Vagina (tissue), 2 donors: Measurements from ENCODE around the gene HTRA2. TPM values are rescaled to one million over a fixed set of nuclear protein-coding genes. Genes with fewer than 3 reads are reported as not detected.

Experiments
- DNase-seq, 2 donors: peaks; one replicate each; pipeline ENCODE4 v3.0.0-alpha.2; 2017; ENCODE audit errors: extremely low spot score in 2 of 2
- H3K27ac ChIP-seq: fragments of 200-600 bp; sonication (generic); one replicate; pipeline ENCODE4 v1.5.1; 2019
- H3K27me3 ChIP-seq: fragments of 200-600 bp; sonication (generic); one replicate; pipeline ENCODE4 v1.5.1; 2019
- H3K36me3 ChIP-seq, 2 donors: fragments of 200-600 bp; sonication (generic); one replicate each; pipeline ENCODE4 v1.5.1; 2017 to 2019
- H3K4me1 ChIP-seq: fragments of 200-600 bp; sonication (generic); one replicate; pipeline ENCODE4 v1.5.1; 2019
- H3K4me3 ChIP-seq, 2 donors: fragments of 200-600 bp; sonication (generic); 1 replicate in 1 of 2; 2 replicates in 1 of 2; pipeline ENCODE4 v1.5.1; 2016 to 2019
- H3K9me3 ChIP-seq: fragments of 200-600 bp; sonication (generic); one replicate; pipeline ENCODE4 v1.5.1; 2019
- POLR2A ChIP-seq, 2 donors: fragments of 450-650 bp; IDR thresholded peaks; one replicate each; pipeline ENCODE4 v1.6.1; 2017; ENCODE audit warnings: antibody characterized with exemption in 2 of 2, mild to moderate bottlenecking in 2 of 2, moderate library complexity in 2 of 2
- POLR2AphosphoS5 ChIP-seq, 2 donors: sonication (generic); formaldehyde crosslinking; IDR thresholded peaks; one replicate each; pipeline ENCODE4 v1.9.0; 2017; ENCODE audit warnings: antibody characterized with exemption in 2 of 2, mild to moderate bottlenecking in 2 of 2, low read depth in 1 of 2; ENCODE audit not compliant: insufficient read depth in 1 of 2
- intact Hi-C: fragments of 100-400 bp; cut with DNase I; formaldehyde crosslinking; loops from one replicate; pipeline ENCODE4 v1.15.1; 2023
- total RNA-seq: library from RNA; depleted of rRNA; stranded (reverse); fragments of >200 nt; gene quantifications from one replicate; pipeline ENCODE4 v1.2.3, GENCODE V29; 2016
- TF ChIP-seq, protein P1 (sequence below), 3 experiments: fragments of 450-650 bp in 2 of 3; fragments of 200-600 bp in 1 of 3; sonication (generic) in 1 of 3; IDR thresholded peaks; one replicate each; pipeline ENCODE4 v1.5.1; 2017 to 2019; ENCODE audit warnings: antibody characterized with exemption in 3 of 3, mild to moderate bottlenecking in 2 of 3, moderate library complexity in 2 of 3

Gene HTRA2
- total RNA-seq, 1 donor from 2014 or later = 24.3 TPM

DNA sequence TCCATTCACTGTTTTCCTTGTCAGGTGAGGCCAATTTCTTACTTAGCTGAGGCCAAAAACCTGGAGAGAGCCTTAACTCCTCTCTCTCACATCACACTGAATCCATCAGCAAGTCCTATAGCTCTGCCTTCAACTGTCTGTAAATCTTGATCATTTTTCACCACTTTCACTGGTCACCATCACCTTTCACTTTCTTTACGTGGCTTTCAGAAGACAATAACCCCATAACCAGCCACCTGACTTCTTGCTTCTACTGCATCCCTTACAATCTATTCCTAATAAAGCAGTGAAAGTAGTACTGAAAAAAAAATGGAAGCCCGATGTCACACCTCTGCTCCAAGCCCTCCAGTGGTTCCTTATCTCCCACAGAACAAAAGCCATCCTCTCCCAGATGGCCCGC, 16.3 kb downstream of the HTRA2 start:
- intact Hi-C loops = no loop called here
- H3K4me3 ChIP-seq = no peak overlapping the region
- no peaks in the 10 kb centered on the region for H3K9me3 ChIP-seq
- TF ChIP-seq POLR2AphosphoS5 (IDR thresholded peaks at IDR 0.05; ENCODE audit: insufficient read depth in 1 of 2, low read depth in 1 of 2) (no peak), POLR2A (IDR thresholded peaks at IDR 0.05) (no peak)
- TF ChIP-seq, protein P1, sequence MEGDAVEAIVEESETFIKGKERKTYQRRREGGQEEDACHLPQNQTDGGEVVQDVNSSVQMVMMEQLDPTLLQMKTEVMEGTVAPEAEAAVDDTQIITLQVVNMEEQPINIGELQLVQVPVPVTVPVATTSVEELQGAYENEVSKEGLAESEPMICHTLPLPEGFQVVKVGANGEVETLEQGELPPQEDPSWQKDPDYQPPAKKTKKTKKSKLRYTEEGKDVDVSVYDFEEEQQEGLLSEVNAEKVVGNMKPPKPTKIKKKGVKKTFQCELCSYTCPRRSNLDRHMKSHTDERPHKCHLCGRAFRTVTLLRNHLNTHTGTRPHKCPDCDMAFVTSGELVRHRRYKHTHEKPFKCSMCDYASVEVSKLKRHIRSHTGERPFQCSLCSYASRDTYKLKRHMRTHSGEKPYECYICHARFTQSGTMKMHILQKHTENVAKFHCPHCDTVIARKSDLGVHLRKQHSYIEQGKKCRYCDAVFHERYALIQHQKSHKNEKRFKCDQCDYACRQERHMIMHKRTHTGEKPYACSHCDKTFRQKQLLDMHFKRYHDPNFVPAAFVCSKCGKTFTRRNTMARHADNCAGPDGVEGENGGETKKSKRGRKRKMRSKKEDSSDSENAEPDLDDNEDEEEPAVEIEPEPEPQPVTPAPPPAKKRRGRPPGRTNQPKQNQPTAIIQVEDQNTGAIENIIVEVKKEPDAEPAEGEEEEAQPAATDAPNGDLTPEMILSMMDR (IDR thresholded peaks at IDR 0.05) = no peak
- no peak overlapping the region for H3K27ac ChIP-seq
- no peak for DNase-seq
- H3K36me3 ChIP-seq = no peaks in the 10 kb centered on the region
- peaks cover 10% of the 10 kb centered on the region for H3K4me1 ChIP-seq
- no peaks in the 10 kb centered on the region for H3K27me3 ChIP-seq

DNA sequence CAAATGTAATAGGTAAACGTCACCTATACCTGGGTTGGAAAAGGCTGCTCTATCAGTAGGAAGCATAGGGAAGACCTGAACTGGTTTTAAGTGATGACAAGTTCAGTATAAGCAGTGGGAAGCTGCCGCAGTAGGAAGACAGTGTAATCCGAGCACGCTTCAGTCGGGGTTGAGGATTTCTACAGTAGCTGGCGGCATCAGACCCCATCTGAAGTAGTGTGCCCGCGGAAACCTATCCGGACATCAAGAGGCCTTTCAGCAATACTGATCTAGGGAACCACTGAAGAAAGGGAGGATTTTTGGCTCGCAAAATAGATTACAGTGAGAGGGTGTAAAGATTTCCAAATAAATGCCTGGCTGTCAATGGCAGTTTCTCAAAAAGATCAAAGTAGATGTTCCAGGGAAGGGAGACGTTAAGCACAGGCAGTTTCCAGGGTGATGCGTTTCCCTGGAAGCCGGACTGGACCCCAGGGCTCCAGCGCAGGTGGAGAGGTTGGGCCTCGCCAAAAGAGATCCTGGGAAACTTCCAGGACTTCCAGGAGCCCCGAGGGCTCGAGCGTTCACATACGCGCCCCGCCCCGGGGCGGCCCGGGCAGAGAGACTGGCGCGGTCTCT, 18.7 kb downstream of the HTRA2 start:
- Histone ChIP-seq H3K9me3 (no peaks in the 10 kb centered on the region), H3K36me3 (no peaks in the 10 kb centered on the region), H3K4me3 (peak overlapping the region; percentile 53 to 78), H3K27ac (peak overlapping the region; percentile 72), H3K27me3 (no peaks in the 10 kb centered on the region), H3K4me1 (peaks cover 24% of the 10 kb centered on the region)
- intact Hi-C loops = no loop called here
- DNase-seq = no peak
- TF ChIP-seq POLR2A (IDR thresholded peaks at IDR 0.05) (no peak), POLR2AphosphoS5 (IDR thresholded peaks at IDR 0.05; ENCODE audit: insufficient read depth in 1 of 2, low read depth in 1 of 2) (no peak)
- TF ChIP-seq, protein P1 (IDR thresholded peaks at IDR 0.05) = no peak

DNA sequence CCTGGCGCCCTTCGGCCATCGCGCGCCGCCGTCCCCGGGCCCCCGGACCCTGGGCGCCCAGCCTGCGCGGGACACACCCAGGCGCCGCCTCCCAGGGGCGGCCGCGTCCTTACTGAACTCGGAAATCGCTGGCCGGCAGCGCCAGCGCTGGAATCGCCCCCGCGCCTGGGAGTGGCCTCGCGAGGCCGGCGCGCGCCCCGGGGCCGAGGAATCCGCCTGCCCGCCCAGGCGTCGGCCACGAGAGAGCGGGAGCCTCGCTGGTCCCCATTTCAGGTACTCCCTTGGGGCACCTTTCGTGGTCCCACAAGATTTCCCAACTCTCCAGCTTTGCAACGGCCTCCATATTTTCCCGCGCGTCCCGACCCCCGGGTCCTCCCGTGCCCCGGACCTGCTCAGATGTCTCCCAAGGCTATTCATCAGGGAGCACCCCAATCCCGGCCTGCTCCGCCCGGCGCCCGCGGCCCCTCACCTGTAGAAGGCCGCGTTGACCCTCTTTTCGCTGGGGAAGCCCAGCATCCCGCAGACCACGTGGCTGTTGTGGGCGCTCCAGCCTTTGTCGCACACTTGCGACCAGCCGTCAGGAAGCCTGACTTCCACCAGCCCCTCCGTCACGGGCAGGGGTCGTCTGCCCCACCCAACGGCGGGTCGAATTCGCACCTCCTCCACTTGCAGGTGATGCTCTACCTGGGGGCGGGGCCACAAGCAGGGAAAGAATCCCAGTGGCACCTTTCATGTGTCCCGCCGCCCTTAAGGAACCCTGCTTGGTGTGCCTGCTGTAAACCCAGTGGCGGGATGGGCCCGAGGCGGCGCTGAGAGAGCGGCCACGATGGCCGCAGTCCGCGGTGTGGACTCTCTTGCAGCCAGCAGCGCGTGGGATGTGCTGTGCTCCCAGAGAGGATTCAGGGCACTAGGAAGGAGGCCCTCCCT, 19.4 kb downstream of the HTRA2 start:
- Histone ChIP-seq H3K4me3 (peak overlapping the region; percentile 53 to 78), H3K4me1 (peaks cover 27% of the 10 kb centered on the region), H3K36me3 (no peaks in the 10 kb centered on the region), H3K27me3 (no peaks in the 10 kb centered on the region), H3K9me3 (no peaks in the 10 kb centered on the region), H3K27ac (peak overlapping the region; percentile 72)
- intact Hi-C loops = no loop called here
- DNase-seq = no peak
- no peak for TF ChIP-seq POLR2A (IDR thresholded peaks at IDR 0.05)
- TF ChIP-seq POLR2AphosphoS5 (IDR thresholded peaks at IDR 0.05; ENCODE audit: insufficient read depth in 1 of 2, low read depth in 1 of 2) = peak in 1 of 2 donors; percentile 21

DNA sequence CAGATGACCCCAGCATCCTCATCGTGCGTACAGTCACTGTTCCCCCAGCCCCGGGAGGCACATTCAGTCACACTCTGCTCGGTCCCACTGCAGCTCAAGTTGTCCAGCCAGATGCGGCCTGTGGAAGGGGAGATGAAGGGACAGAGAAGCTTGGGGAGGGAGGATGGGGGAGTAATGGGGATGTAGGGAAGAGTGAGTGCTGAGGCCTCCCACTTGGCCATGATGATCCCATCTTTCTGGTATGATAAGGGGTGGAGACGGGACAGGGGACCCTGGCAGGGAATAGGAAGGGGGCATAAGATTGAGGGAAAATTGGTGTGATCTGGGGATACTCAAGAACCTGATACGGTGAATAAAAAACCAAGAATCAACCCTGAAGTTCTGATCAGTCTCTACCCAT, 20.5 kb downstream of the HTRA2 start:
- no peaks in the 10 kb centered on the region for H3K36me3 ChIP-seq
- DNase-seq = peak in 1 of 2 donors; percentile 58
- no peaks in the 10 kb centered on the region for H3K27me3 ChIP-seq
- H3K4me1 ChIP-seq = peaks cover 29% of the 10 kb centered on the region
- no peaks in the 10 kb centered on the region for H3K9me3 ChIP-seq
- H3K4me3 ChIP-seq = no peak overlapping the region
- TF ChIP-seq, protein P1 (IDR thresholded peaks at IDR 0.05) = no peak
- TF ChIP-seq POLR2A (IDR thresholded peaks at IDR 0.05) (no peak), POLR2AphosphoS5 (IDR thresholded peaks at IDR 0.05; ENCODE audit: insufficient read depth in 1 of 2, low read depth in 1 of 2) (no peak)
- intact Hi-C loops = no loop called here
- no peak overlapping the region for H3K27ac ChIP-seq

DNA sequence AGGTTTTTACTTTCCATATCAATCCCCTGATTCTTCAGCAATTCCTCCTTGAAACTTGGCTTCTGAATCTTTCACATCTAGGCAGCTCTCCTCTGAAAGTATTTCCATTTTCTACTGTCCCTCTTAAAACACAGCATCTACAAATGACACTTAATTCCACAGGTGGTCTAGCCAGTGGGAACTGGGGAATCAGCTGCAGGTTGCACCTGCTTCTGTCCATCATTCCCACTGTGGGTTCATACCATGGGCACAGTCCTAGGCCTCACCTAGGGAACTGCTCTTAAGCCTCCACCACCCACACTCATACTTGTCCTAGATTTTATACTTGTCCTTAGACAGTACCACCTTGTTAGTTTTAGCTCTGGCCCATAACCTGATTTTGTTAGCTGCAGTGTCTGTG, 21.8 kb downstream of the HTRA2 start:
- TF ChIP-seq, protein P1 (IDR thresholded peaks at IDR 0.05) = no peak
- no peak for TF ChIP-seq POLR2AphosphoS5 (IDR thresholded peaks at IDR 0.05; ENCODE audit: insufficient read depth in 1 of 2, low read depth in 1 of 2)
- no peak for TF ChIP-seq POLR2A (IDR thresholded peaks at IDR 0.05)
- Histone ChIP-seq H3K36me3 (no peaks in the 10 kb centered on the region), H3K27me3 (no peaks in the 10 kb centered on the region), H3K4me1 (peaks cover 38% of the 10 kb centered on the region), H3K4me3 (no peak overlapping the region), H3K9me3 (no peaks in the 10 kb centered on the region), H3K27ac (no peak overlapping the region)
- DNase-seq = no peak
- intact Hi-C loops = no loop called here
